H9 (cell line): Measurements from ENCODE around the gene TFPI. TPM values are rescaled to one million over a fixed set of nuclear protein-coding genes. Genes with fewer than 3 reads are reported as not detected.

Experiments
- DNase-seq: peaks from one replicate; pipeline ENCODE4 v3.0.0-alpha.2; 2017
- H2AFZ ChIP-seq: one replicate; pipeline ENCODE4 v1.6.1; 2013; ENCODE audit warnings: mild to moderate bottlenecking, low read length, control low read depth, moderate library complexity
- H2AK5ac ChIP-seq: 2 replicates; pipeline ENCODE4 v1.6.1; 2013; ENCODE audit warnings: low read length, control low read depth, mixed read lengths; ENCODE audit not compliant: insufficient read length
- H2BK120ac ChIP-seq: one replicate; pipeline ENCODE4 v1.6.1; 2013; ENCODE audit warnings: low read depth, mild to moderate bottlenecking, low read length, control low read depth, inconsistent platforms; ENCODE audit not compliant: poor library complexity, severe bottlenecking
- H2BK12ac ChIP-seq: 2 replicates; pipeline ENCODE4 v1.6.1; 2013; ENCODE audit warnings: low read length, control low read depth, mixed read lengths, low read depth; ENCODE audit not compliant: insufficient read length
- H2BK15ac ChIP-seq: 2 replicates; pipeline ENCODE4 v1.6.1; 2013; ENCODE audit warnings: low read depth, low read length, control low read depth
- H2BK20ac ChIP-seq: one replicate; pipeline ENCODE4 v1.6.1; 2013; ENCODE audit warnings: low read depth, mild to moderate bottlenecking, low read length, control low read depth, inconsistent platforms; ENCODE audit not compliant: poor library complexity, severe bottlenecking
- H2BK5ac ChIP-seq: 2 replicates; pipeline ENCODE4 v1.6.1; 2013; ENCODE audit warnings: low read length, control low read depth, mixed read lengths; ENCODE audit not compliant: insufficient read length
- H3K14ac ChIP-seq: 2 replicates; pipeline ENCODE4 v1.6.1; 2013; ENCODE audit warnings: low read length, control low read depth; ENCODE audit not compliant: insufficient read depth
- H3K18ac ChIP-seq: 2 replicates; pipeline ENCODE4 v1.6.1; 2013; ENCODE audit warnings: low read depth, mild to moderate bottlenecking, mixed read lengths, low read length, control low read depth; ENCODE audit not compliant: insufficient read length
- H3K23ac ChIP-seq: 2 replicates; pipeline ENCODE4 v1.6.1; 2013; ENCODE audit warnings: low read length, control low read depth, mixed read lengths, low read depth; ENCODE audit not compliant: insufficient read length
- H3K23me2 ChIP-seq: 2 replicates; pipeline ENCODE4 v1.6.1; 2013; ENCODE audit warnings: low read depth, mild to moderate bottlenecking, mixed read lengths, low read length, control low read depth; ENCODE audit not compliant: insufficient read length, poor library complexity, severe bottlenecking
- H3K27ac ChIP-seq: 2 replicates; pipeline ENCODE4 v1.5.1; 2013; ENCODE audit warnings: low read length, control low read depth, mixed read lengths, low read depth; ENCODE audit not compliant: insufficient read length
- H3K27me3 ChIP-seq: 2 replicates; pipeline ENCODE4 v1.6.1; 2013; ENCODE audit warnings: low read length, control low read depth, inconsistent platforms; ENCODE audit not compliant: insufficient read depth
- H3K4ac ChIP-seq: 2 replicates; pipeline ENCODE4 v1.6.1; 2013; ENCODE audit warnings: low read depth, mild to moderate bottlenecking, control low read depth, inconsistent platforms, low read length, moderate library complexity
- H3K4me1 ChIP-seq: 2 replicates; pipeline ENCODE4 v1.6.1; 2013; ENCODE audit warnings: low read length, control low read depth, inconsistent platforms; ENCODE audit not compliant: insufficient read depth
- H3K4me2 ChIP-seq: 2 replicates; pipeline ENCODE4 v1.6.1; 2013; ENCODE audit warnings: low read length, control low read depth, mixed read lengths; ENCODE audit not compliant: insufficient read length, insufficient read depth
- H3K56ac ChIP-seq: 2 replicates; pipeline ENCODE4 v1.6.1; 2013; ENCODE audit warnings: low read depth, mild to moderate bottlenecking, mixed read lengths, low read length, control low read depth; ENCODE audit not compliant: insufficient read length
- H3K79me1 ChIP-seq: 2 replicates; pipeline ENCODE4 v1.6.1; 2013; ENCODE audit warnings: low read depth, mild to moderate bottlenecking, moderate library complexity, low read length, control low read depth, inconsistent platforms; ENCODE audit not compliant: insufficient read depth, poor library complexity, severe bottlenecking
- H3K79me2 ChIP-seq: 2 replicates; pipeline ENCODE4 v1.6.1; 2013; ENCODE audit warnings: low read length, control low read depth, inconsistent platforms; ENCODE audit not compliant: insufficient read depth
- H3K9ac ChIP-seq: 2 replicates; pipeline ENCODE4 v1.6.1; 2013; ENCODE audit warnings: low read length, control low read depth, mixed read lengths; ENCODE audit not compliant: insufficient read length; ENCODE audit errors: extremely low read depth
- H3K9me3 ChIP-seq: one replicate; pipeline ENCODE4 v1.6.1; 2013; ENCODE audit warnings: low read depth, low read length, inconsistent platforms; ENCODE audit not compliant: control insufficient read depth
- H3T11ph ChIP-seq: one replicate; pipeline ENCODE4 v1.6.1; 2013; ENCODE audit warnings: mild to moderate bottlenecking, low read length, control low read depth, inconsistent platforms
- H4K20me1 ChIP-seq: one replicate; pipeline ENCODE4 v1.6.1; 2013; ENCODE audit not compliant: control insufficient read depth, insufficient read length, insufficient read depth
- H4K5ac ChIP-seq: 2 replicates; pipeline ENCODE4 v1.6.1; 2013; ENCODE audit warnings: low read depth, mild to moderate bottlenecking, mixed read lengths, low read length, control low read depth; ENCODE audit not compliant: insufficient read length
- H4K8ac ChIP-seq: replicated peaks from 2 replicates; pipeline ENCODE4 v1.6.1; 2013; ENCODE audit warnings: low read length, control low read depth, mixed read lengths, low read depth; ENCODE audit not compliant: insufficient read length
- H4K91ac ChIP-seq: 2 replicates; pipeline ENCODE4 v1.6.1; 2013; ENCODE audit warnings: low read depth, mild to moderate bottlenecking, moderate library complexity, mixed read lengths, low read length, control low read depth; ENCODE audit not compliant: insufficient read length
- H3K27ac Mint-ChIP-seq, 3 experiments: 2 replicates in 2 of 3; 3 replicates in 1 of 3; pipeline ENCODE4 v1.8.0; 2020 to 2021; ENCODE audit warnings: mixed read lengths in 3 of 3, mild to moderate bottlenecking in 1 of 3, moderate library complexity in 1 of 3
- H3K27me3 Mint-ChIP-seq: 2 replicates; pipeline ENCODE4 v1.8.0; 2021; ENCODE audit warnings: low read depth, mild to moderate bottlenecking, moderate library complexity, mixed read lengths
- H3K36me3 Mint-ChIP-seq, 3 experiments: 2 replicates in 2 of 3; 3 replicates in 1 of 3; pipeline ENCODE4 v1.8.0; 2020 to 2021; ENCODE audit warnings: low read depth in 3 of 3, mixed read lengths in 3 of 3; ENCODE audit not compliant: insufficient read depth in 1 of 3
- H3K4me1 Mint-ChIP-seq, 2 experiments: 2 replicates each; pipeline ENCODE4 v1.8.0; 2020; ENCODE audit warnings: mixed read lengths in 2 of 2
- H3K4me3 Mint-ChIP-seq, 2 experiments: 2 replicates in 1 of 2; 3 replicates in 1 of 2; pipeline ENCODE4 v1.8.0; 2020 to 2021; ENCODE audit warnings: mild to moderate bottlenecking in 2 of 2, mixed read lengths in 2 of 2, moderate library complexity in 1 of 2
- H3K9me3 Mint-ChIP-seq, 2 experiments: 2 replicates in 1 of 2; 3 replicates in 1 of 2; pipeline ENCODE4 v1.8.0; 2020; ENCODE audit warnings: mild to moderate bottlenecking in 2 of 2, mixed read lengths in 2 of 2, moderate library complexity in 1 of 2
- WGBS: extraction: QIAGEN DNeasy Blood & Tissue Kit; methylation state at CpG from one replicate; pipeline ENCODE4 v1.1.7; 2013; ENCODE audit warnings: missing lambda C conversion rate, low lambda C conversion rate, mixed read lengths; ENCODE audit not compliant: insufficient read length; ENCODE audit errors: extremely low coverage; 5-methylcytosine and 5-hydroxymethylcytosine counted together
- total RNA-seq: library from RNA; stranded (reverse); gene quantifications from 2 replicates; pipeline ENCODE4 v1.2.1, GENCODE V29; 2021
- TF ChIP-seq, protein P1 (sequence below): fragments of 200-600 bp; sonication (generic); conservative IDR thresholded peaks from 3 replicates; pipeline ENCODE4 v1.8.0; 2021; ENCODE audit warnings: antibody characterized with exemption, mild to moderate bottlenecking

TFPI gene
- total RNA-seq, 1 experiment from 2014 or later: 5.8 TPM

DNA sequence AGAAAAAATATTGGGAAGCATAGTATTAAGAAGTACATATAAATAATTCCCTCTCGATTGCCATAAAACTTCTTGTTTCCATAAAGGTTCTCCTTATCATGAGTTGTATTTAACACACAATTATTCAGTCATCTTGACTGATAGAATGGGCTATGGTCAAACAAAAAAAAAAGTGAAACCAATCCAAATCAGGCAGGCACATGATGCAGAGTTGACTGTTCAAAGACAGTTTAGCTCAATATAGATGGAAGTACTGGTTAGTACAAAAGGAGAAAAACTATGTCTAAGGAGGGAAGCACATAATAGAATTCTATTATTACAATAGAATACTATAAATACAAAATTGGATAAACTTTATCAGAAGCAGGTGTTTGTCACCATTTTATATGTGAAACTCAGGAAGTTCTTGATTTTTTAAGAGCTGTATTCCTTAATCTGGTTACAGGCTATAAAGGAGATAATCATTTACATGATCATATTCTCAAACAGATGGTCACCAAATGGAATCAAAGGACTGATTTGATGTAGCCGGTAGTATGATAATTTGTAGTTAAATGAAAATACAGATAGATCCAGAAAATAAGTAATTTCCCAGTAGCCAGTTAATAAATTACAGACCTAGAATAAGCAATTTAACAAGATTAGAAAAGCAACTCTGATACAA is 88.0 kb downstream of the TFPI start:
- Histone ChIP-seq H3K79me1 (no peaks in the 10 kb centered on the region), H3K9ac (no peak overlapping the region), H3K79me2 (no peaks in the 10 kb centered on the region), H3K23ac (no peak overlapping the region), H4K91ac (no peak overlapping the region), H3K9me3 (no peaks in the 10 kb centered on the region), H3T11ph (no peak overlapping the region), H4K8ac (no peak overlapping the region), H2AFZ (no peak overlapping the region), H2BK20ac (no peak overlapping the region), H2BK15ac (no peak overlapping the region), H2AK5ac (no peak overlapping the region), H3K4me2 (no peak overlapping the region), H3K14ac (no peak overlapping the region), H3K27me3 (no peaks in the 10 kb centered on the region), H2BK5ac (no peak overlapping the region), H3K4ac (no peak overlapping the region), H3K4me1 (no peaks in the 10 kb centered on the region), H4K20me1 (no peaks in the 10 kb centered on the region), H3K56ac (no peak overlapping the region), H4K5ac (no peak overlapping the region), H2BK12ac (no peak overlapping the region), H2BK120ac (no peak overlapping the region), H3K23me2 (no peaks in the 10 kb centered on the region), H3K18ac (no peak overlapping the region), H3K27ac (no peak overlapping the region)
- H3K36me3 Mint-ChIP-seq: no peaks in the 10 kb centered on the region
- no peak overlapping the region for H3K4me3 Mint-ChIP-seq
- H3K9me3 Mint-ChIP-seq: no peaks in the 10 kb centered on the region
- no peak for DNase-seq
- no CpG with 5 or more reads among the region's 2 CpGs for WGBS
- H3K4me1 Mint-ChIP-seq: no peaks in the 10 kb centered on the region
- TF ChIP-seq, protein P1, sequence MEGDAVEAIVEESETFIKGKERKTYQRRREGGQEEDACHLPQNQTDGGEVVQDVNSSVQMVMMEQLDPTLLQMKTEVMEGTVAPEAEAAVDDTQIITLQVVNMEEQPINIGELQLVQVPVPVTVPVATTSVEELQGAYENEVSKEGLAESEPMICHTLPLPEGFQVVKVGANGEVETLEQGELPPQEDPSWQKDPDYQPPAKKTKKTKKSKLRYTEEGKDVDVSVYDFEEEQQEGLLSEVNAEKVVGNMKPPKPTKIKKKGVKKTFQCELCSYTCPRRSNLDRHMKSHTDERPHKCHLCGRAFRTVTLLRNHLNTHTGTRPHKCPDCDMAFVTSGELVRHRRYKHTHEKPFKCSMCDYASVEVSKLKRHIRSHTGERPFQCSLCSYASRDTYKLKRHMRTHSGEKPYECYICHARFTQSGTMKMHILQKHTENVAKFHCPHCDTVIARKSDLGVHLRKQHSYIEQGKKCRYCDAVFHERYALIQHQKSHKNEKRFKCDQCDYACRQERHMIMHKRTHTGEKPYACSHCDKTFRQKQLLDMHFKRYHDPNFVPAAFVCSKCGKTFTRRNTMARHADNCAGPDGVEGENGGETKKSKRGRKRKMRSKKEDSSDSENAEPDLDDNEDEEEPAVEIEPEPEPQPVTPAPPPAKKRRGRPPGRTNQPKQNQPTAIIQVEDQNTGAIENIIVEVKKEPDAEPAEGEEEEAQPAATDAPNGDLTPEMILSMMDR: no peak
- peaks cover 3% of the 10 kb centered on the region; the same call in 1 of the 2 replicates for H3K27me3 Mint-ChIP-seq
- H3K27ac Mint-ChIP-seq: no peak overlapping the region
